Neural crest cell (in vitro differentiated cells): ENCODE measurements around the gene FRYL. TPM values are rescaled to one million over a fixed set of nuclear protein-coding genes. Genes with fewer than 3 reads are reported as not detected.

Source experiments
- DNase-seq: peaks from one replicate; pipeline ENCODE4 v3.0.0; 2021; ENCODE audit warnings: low read depth, mixed read lengths, low spot score
- H3K27ac Mint-ChIP-seq: one replicate; pipeline ENCODE4 v1.8.0; 2021; ENCODE audit warnings: mild to moderate bottlenecking, mixed read lengths; ENCODE audit not compliant: unreplicated experiment
- H3K27me3 Mint-ChIP-seq: 2 replicates; pipeline ENCODE4 v1.8.0; 2021; ENCODE audit warnings: low read depth, mild to moderate bottlenecking, mixed read lengths
- H3K36me3 Mint-ChIP-seq: 2 replicates; pipeline ENCODE4 v1.8.0; 2021; ENCODE audit warnings: low read depth, mild to moderate bottlenecking, mixed read lengths
- H3K4me1 Mint-ChIP-seq: 2 replicates; pipeline ENCODE4 v1.8.0; 2021; ENCODE audit warnings: mixed read lengths
- H3K4me3 Mint-ChIP-seq: one replicate; pipeline ENCODE4 v1.8.0; 2021; ENCODE audit warnings: mild to moderate bottlenecking, mixed read lengths
- H3K9me3 Mint-ChIP-seq: 2 replicates; pipeline ENCODE4 v1.8.0; 2021; ENCODE audit warnings: mixed read lengths
- total RNA-seq: library from RNA; stranded (reverse); gene quantifications from 2 replicates; pipeline ENCODE4 v1.2.1, GENCODE V29; 2021
- TF ChIP-seq, protein P1 (sequence below): fragments of 200-600 bp; sonication (generic); conservative IDR thresholded peaks from 2 replicates; pipeline ENCODE4 v1.5.0; 2021; ENCODE audit warnings: antibody characterized with exemption, mild to moderate bottlenecking

Gene FRYL
- total RNA-seq, 1 donor from 2014 or later = 48.7 TPM

DNA sequence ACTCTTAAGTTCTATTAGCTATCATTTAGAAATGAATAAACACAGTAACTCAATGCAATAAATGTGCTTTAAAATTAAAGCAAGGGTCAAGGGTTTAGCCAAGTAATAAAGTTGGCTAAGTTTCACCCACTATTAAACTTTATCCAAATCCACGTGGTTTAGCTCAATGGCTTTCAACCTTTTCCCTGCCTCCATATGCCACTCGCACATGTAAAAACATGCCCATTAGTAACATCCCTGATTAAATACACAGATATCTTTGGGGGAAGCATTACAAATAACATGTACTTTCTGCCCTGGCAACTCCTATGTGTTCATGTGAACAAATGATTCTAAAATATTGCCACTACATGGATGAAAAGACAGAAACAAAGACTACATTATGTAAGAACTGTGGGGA lies 159.2 kb downstream of the FRYL start:
- H3K27ac Mint-ChIP-seq = no peak overlapping the region
- H3K4me1 Mint-ChIP-seq = peaks cover 5% of the 10 kb centered on the region

DNA sequence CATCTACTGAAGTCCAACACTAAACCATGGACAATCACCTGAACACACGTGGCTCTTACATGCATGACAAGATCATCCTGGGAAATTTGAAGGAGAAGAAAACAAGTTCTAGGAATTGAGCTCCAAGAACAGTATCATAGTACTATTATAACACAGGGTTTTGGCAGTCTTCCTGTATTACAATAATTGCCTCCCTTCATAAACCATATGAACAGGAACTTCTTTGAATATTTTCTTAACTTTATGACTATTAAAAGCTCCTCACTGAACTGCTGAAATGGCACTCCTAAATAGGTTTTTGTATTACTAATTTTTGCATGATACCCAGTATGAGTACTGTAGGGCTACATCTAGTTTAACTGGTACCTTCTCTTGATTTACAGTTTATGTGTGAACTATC lies 160.0 kb downstream of the FRYL start:
- Mint-ChIP-seq H3K27ac (no peak overlapping the region), H3K27me3 (no peaks in the 10 kb centered on the region), H3K4me1 (peaks cover 5% of the 10 kb centered on the region), H3K4me3 (no peak overlapping the region), H3K9me3 (no peaks in the 10 kb centered on the region), H3K36me3 (peaks cover 16% of the 10 kb centered on the region)
- TF ChIP-seq, protein P1, sequence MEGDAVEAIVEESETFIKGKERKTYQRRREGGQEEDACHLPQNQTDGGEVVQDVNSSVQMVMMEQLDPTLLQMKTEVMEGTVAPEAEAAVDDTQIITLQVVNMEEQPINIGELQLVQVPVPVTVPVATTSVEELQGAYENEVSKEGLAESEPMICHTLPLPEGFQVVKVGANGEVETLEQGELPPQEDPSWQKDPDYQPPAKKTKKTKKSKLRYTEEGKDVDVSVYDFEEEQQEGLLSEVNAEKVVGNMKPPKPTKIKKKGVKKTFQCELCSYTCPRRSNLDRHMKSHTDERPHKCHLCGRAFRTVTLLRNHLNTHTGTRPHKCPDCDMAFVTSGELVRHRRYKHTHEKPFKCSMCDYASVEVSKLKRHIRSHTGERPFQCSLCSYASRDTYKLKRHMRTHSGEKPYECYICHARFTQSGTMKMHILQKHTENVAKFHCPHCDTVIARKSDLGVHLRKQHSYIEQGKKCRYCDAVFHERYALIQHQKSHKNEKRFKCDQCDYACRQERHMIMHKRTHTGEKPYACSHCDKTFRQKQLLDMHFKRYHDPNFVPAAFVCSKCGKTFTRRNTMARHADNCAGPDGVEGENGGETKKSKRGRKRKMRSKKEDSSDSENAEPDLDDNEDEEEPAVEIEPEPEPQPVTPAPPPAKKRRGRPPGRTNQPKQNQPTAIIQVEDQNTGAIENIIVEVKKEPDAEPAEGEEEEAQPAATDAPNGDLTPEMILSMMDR = no peak
- no peak for DNase-seq

More for the DNA sequence above, 159.2 kb downstream of the FRYL start:
- H3K27me3 Mint-ChIP-seq = no peaks in the 10 kb centered on the region
- H3K4me3 Mint-ChIP-seq = no peak overlapping the region
- H3K9me3 Mint-ChIP-seq = no peaks in the 10 kb centered on the region
- TF ChIP-seq, protein P1 = no peak
- H3K36me3 Mint-ChIP-seq = peaks cover 13% of the 10 kb centered on the region
- no peak for DNase-seq

DNA sequence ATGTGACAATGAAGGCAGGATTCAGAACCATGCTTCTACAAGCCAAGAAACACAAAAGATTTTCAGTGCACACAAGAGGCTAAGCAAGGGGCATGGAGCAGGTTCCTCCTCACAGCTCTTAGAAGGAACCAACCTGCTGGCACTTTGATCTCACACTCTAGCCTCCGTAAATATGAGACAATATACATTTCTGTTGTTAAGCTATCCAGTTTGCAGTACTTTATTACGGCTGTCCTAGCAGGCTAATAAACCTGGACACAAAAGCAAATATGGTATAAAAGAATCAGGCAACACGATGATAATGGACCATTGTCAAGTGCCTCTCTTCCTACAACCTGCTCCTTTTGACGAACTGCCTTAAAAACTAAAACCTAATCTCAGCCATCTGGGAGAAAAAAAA lies 175.6 kb downstream of the FRYL start:
- Mint-ChIP-seq H3K27ac (peak overlapping the region; percentile 4), H3K9me3 (no peaks in the 10 kb centered on the region), H3K4me1 (peaks cover 4% of the 10 kb centered on the region), H3K27me3 (no peaks in the 10 kb centered on the region), H3K36me3 (peaks cover 3% of the 10 kb centered on the region), H3K4me3 (no peak overlapping the region)
- no peak for DNase-seq
- TF ChIP-seq, protein P1 = no peak

DNA sequence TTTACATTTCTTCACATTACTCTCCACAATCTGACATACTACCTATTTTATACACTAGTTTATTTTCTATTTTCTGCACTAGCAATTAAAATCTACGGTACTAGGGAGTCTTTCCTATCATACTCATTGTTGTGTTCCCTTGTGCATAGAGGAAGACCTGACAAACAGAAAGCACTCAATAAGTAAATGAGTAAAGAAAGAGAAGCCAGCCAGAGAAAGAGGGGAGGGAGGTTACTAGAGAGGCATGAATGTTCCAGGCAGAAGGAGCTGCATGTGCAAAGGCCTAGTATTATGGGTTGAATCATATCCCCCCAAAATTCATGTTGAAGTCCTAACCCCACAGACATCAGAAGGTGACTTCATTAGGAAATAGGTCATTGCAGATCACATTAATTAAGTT lies 176.0 kb downstream of the FRYL start:
- Mint-ChIP-seq H3K4me3 (no peak overlapping the region), H3K36me3 (peaks cover 3% of the 10 kb centered on the region), H3K27ac (no peak overlapping the region), H3K4me1 (peaks cover 4% of the 10 kb centered on the region), H3K27me3 (no peaks in the 10 kb centered on the region), H3K9me3 (no peaks in the 10 kb centered on the region)
- DNase-seq = no peak
- TF ChIP-seq, protein P1 = no peak

DNA sequence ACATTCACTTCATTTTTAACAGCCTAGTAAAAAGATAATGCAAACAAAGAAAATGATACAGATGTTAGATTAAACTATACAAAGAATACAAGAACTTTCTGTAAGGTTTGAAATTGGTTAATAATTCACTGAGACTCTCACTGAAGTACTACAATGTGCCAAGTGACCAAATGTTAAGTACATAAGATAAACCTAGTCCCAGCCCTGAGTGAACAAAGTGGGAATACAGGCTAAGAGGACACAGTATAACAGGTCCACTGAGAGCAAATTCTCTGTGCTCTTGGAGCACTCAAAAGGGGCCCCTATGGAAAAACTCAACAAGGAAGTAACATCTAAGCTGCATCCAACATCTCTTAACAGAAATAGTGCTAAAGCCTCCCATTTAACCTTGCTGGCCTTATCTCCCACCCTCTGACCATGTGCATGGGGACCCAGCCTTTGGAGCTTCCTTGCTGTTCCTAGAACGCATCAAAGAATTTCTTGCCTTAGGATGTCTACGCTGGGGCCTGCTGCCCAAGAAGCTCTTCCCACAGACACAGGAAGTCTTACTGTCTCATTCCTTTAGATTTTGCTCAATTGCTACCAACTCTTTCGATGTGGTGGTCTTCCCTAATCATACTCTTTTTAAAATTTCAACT lies 176.6 kb downstream of the FRYL start:
- DNase-seq = no peak
- Mint-ChIP-seq H3K9me3 (no peaks in the 10 kb centered on the region), H3K27ac (peak overlapping the region; percentile 79), H3K36me3 (peaks cover 3% of the 10 kb centered on the region), H3K4me3 (no peak overlapping the region), H3K27me3 (no peaks in the 10 kb centered on the region), H3K4me1 (peaks cover 4% of the 10 kb centered on the region)
- TF ChIP-seq, protein P1 = no peak
